Uterus (tissue), 2 donors: Measurements from ENCODE around the gene POU3F1.

Source experiments
- POLR2A ChIP-seq, 2 donors: fragments of 450-650 bp; IDR thresholded peaks; one replicate each; pipeline ENCODE4 v1.6.1; 2016; ENCODE audit warnings: antibody characterized with exemption in 2 of 2, mild to moderate bottlenecking in 1 of 2, moderate library complexity in 1 of 2
- TF ChIP-seq, protein P1 (sequence below), 4 experiments: fragments of 200-600 bp in 2 of 4; fragments of 450-650 bp in 2 of 4; sonication (generic) in 2 of 4; IDR thresholded peaks; one replicate each; pipeline ENCODE4 v1.5.1; 2016 to 2019; ENCODE audit warnings: antibody characterized with exemption in 4 of 4, mild to moderate bottlenecking in 2 of 4, moderate library complexity in 1 of 4

DNA sequence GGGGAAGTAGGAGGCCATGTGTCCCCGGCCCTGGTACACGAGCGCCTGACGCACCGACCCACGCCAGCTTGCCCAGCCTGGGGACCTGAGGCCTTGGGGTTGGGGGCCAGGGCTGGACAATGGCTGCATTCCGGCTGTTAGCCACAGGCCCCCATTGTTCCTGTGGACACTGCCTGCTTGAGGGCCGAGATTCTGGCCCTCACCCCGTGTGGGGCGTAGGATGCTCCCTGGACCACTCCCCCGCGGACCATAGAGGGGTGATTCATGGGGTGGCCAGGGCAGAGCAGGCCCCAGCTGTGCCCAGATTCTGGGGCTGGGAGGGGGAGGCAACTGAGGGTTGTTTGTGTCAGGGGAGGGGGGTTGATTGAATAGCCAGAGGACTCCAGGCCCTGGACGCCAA lies 11.7 kb downstream of the POU3F1 start:
- TF ChIP-seq, protein P1, sequence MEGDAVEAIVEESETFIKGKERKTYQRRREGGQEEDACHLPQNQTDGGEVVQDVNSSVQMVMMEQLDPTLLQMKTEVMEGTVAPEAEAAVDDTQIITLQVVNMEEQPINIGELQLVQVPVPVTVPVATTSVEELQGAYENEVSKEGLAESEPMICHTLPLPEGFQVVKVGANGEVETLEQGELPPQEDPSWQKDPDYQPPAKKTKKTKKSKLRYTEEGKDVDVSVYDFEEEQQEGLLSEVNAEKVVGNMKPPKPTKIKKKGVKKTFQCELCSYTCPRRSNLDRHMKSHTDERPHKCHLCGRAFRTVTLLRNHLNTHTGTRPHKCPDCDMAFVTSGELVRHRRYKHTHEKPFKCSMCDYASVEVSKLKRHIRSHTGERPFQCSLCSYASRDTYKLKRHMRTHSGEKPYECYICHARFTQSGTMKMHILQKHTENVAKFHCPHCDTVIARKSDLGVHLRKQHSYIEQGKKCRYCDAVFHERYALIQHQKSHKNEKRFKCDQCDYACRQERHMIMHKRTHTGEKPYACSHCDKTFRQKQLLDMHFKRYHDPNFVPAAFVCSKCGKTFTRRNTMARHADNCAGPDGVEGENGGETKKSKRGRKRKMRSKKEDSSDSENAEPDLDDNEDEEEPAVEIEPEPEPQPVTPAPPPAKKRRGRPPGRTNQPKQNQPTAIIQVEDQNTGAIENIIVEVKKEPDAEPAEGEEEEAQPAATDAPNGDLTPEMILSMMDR (IDR thresholded peaks at IDR 0.05) = no peak
- no peak for TF ChIP-seq POLR2A (IDR thresholded peaks at IDR 0.05)
